Neuronal stem cell (in vitro differentiated cells): ENCODE measurements around the gene DEK.
"Not testable (repeated sequence)": the region's sequence is repeated elsewhere in the genome, so short reads cannot be mapped to it uniquely, and the experiment has no call there.

ENCODE experiments used
- DNase-seq: peaks from one replicate; pipeline ENCODE4 v3.0.0-alpha.2; 2013; ENCODE audit warnings: low spot score
- H2AFZ ChIP-seq: one replicate; pipeline ENCODE4 v1.6.1; 2013; ENCODE audit warnings: mild to moderate bottlenecking, low read length, inconsistent platforms
- H2AK5ac ChIP-seq: 2 replicates; pipeline ENCODE4 v1.6.1; 2013; ENCODE audit warnings: low read depth, mild to moderate bottlenecking, inconsistent platforms, low read length, moderate library complexity, mixed read lengths
- H2BK120ac ChIP-seq: 2 replicates; pipeline ENCODE4 v1.6.1; 2013; ENCODE audit warnings: low read depth, mild to moderate bottlenecking, inconsistent platforms, low read length, moderate library complexity, mixed read lengths
- H2BK12ac ChIP-seq: one replicate; pipeline ENCODE4 v1.6.1; 2013; ENCODE audit warnings: low read length, inconsistent platforms
- H2BK15ac ChIP-seq: 2 replicates; pipeline ENCODE4 v1.6.1; 2013; ENCODE audit warnings: mild to moderate bottlenecking, low read length, inconsistent platforms, mixed read lengths
- H2BK5ac ChIP-seq: one replicate; pipeline ENCODE4 v1.6.1; 2013; ENCODE audit warnings: inconsistent platforms, mild to moderate bottlenecking, low read length, moderate library complexity
- H3K14ac ChIP-seq: one replicate; pipeline ENCODE4 v1.6.1; 2013; ENCODE audit warnings: low read length, inconsistent platforms
- H3K18ac ChIP-seq: 2 replicates; pipeline ENCODE4 v1.6.1; 2013; ENCODE audit warnings: low read length, inconsistent platforms
- H3K23ac ChIP-seq: 2 replicates; pipeline ENCODE4 v1.6.1; 2013; ENCODE audit warnings: low read depth, mild to moderate bottlenecking, mixed read lengths, low read length, inconsistent platforms; ENCODE audit not compliant: poor library complexity
- H3K27ac ChIP-seq: replicated peaks from 3 replicates; pipeline ENCODE4 v1.5.1; 2013; ENCODE audit warnings: low read length, inconsistent platforms
- H3K27me3 ChIP-seq, 3 experiments: 2 replicates each; pipeline ENCODE4 v1.6.1; 2013; ENCODE audit warnings: low read length in 3 of 3, mild to moderate bottlenecking in 2 of 3, inconsistent platforms in 1 of 3, low read depth in 1 of 3, mixed read lengths in 1 of 3, moderate library complexity in 1 of 3; ENCODE audit not compliant: control insufficient read depth in 3 of 3, insufficient read depth in 3 of 3
- H3K36me3 ChIP-seq, 2 donors: replicated peaks in 1 of 2; 2 replicates each; pipeline ENCODE4 v1.6.1; 2013; ENCODE audit warnings: low read length in 2 of 2; ENCODE audit not compliant: control insufficient read depth in 2 of 2, insufficient read depth in 2 of 2
- H3K4ac ChIP-seq: 2 replicates; pipeline ENCODE4 v1.6.1; 2013; ENCODE audit warnings: inconsistent platforms, mild to moderate bottlenecking, low read length, moderate library complexity
- H3K4me1 ChIP-seq, 2 donors: 1 replicate in 1 of 2; 2 replicates in 1 of 2; pipeline ENCODE4 v1.6.1; 2013; ENCODE audit warnings: low read length in 2 of 2, low read depth in 1 of 2; ENCODE audit not compliant: control insufficient read depth in 2 of 2, insufficient read depth in 1 of 2
- H3K4me2 ChIP-seq: one replicate; pipeline ENCODE4 v1.6.1; 2013; ENCODE audit warnings: mild to moderate bottlenecking, low read length, inconsistent platforms; ENCODE audit not compliant: insufficient read depth, poor library complexity, severe bottlenecking
- H3K4me3 ChIP-seq, 2 donors: 2 replicates each; pipeline ENCODE4 v1.5.1; 2013; ENCODE audit warnings: low read length in 2 of 2, mild to moderate bottlenecking in 2 of 2, inconsistent platforms in 1 of 2, moderate library complexity in 1 of 2
- H3K79me1 ChIP-seq: one replicate; pipeline ENCODE4 v1.6.1; 2013; ENCODE audit warnings: low read depth, mild to moderate bottlenecking, inconsistent platforms, low read length, moderate library complexity
- H3K9ac ChIP-seq: one replicate; pipeline ENCODE4 v1.6.1; 2013; ENCODE audit warnings: mild to moderate bottlenecking, low read depth, low read length, inconsistent platforms; ENCODE audit not compliant: poor library complexity
- H3K9me3 ChIP-seq, 2 donors: replicated peaks in 1 of 2; 2 replicates each; pipeline versions ENCODE3 to v1.6.1; 2013; ENCODE audit warnings: low read length in 2 of 2, mild to moderate bottlenecking in 2 of 2, inconsistent platforms in 1 of 2, low read depth in 1 of 2, mixed read lengths in 1 of 2, moderate library complexity in 1 of 2; ENCODE audit not compliant: control insufficient read depth in 2 of 2, insufficient read depth in 1 of 2
- H4K8ac ChIP-seq: one replicate; pipeline ENCODE4 v1.6.1; 2013; ENCODE audit warnings: low read depth, mild to moderate bottlenecking, inconsistent platforms, low read length, moderate library complexity
- H4K91ac ChIP-seq: one replicate; pipeline ENCODE4 v1.6.1; 2013; ENCODE audit warnings: low read length, low read depth, mild to moderate bottlenecking, inconsistent platforms; ENCODE audit not compliant: poor library complexity
- WGBS, 2 donors: extraction: QIAGEN DNeasy Blood & Tissue Kit; methylation state at CpG; one replicate each; pipeline ENCODE4 v1.1.7; 2013; ENCODE audit warnings: missing lambda C conversion rate in 2 of 2, mixed read lengths in 1 of 2; ENCODE audit not compliant: insufficient read length in 2 of 2, insufficient replicate concordance in 1 of 2; ENCODE audit errors: extremely low coverage in 2 of 2; 5-methylcytosine and 5-hydroxymethylcytosine counted together

DEK gene

GRCh38 chr6:18208778-18209177 is 55.6 kb downstream of the DEK start:
- H2AK5ac ChIP-seq, H3K9ac ChIP-seq, H3K79me1 ChIP-seq, H3K23ac ChIP-seq, H3K18ac ChIP-seq, H3K4me3 ChIP-seq, H3K4me2 ChIP-seq, H3K4ac ChIP-seq, DNase-seq, H3K27ac ChIP-seq, H2BK5ac ChIP-seq, H3K36me3 ChIP-seq, H3K27me3 ChIP-seq, H3K9me3 ChIP-seq, H2BK120ac ChIP-seq, H3K14ac ChIP-seq, H2BK12ac ChIP-seq, H2AFZ ChIP-seq, H2BK15ac ChIP-seq, H4K91ac ChIP-seq, H3K4me1 ChIP-seq, H4K8ac ChIP-seq: not testable (repeated sequence)
- WGBS, 2 donors: no CpG with 5 or more reads among the region's 9 CpGs

- Histone ChIP-seq H3K79me1 (no peaks in the 10 kb centered on the region), H3K36me3 (peaks cover 2 to 10% of the 10 kb centered on the region in 2 donors), H2AK5ac (no peak overlapping the region), H3K27me3 (no peaks in the 10 kb centered on the region), H2BK120ac (no peak overlapping the region), H2BK15ac (no peak overlapping the region), H3K4me2 (no peak overlapping the region), H3K18ac (no peak overlapping the region), H4K8ac (no peak overlapping the region), H2BK5ac (no peak overlapping the region), H3K4me3 (no peak overlapping the region), H3K23ac (no peak overlapping the region), H2AFZ (no peak overlapping the region), H3K9ac (no peak overlapping the region), H3K14ac (no peak overlapping the region), H2BK12ac (no peak overlapping the region), H4K91ac (no peak overlapping the region), H3K4ac (no peak overlapping the region), H3K27ac (no peak overlapping the region), H3K9me3 (no peaks in the 10 kb centered on the region), H3K4me1 (peaks cover 0 to 4% of the 10 kb centered on the region in 2 donors)
- no CpG with 5 or more reads among the region's 2 CpGs for WGBS, 2 donors
- no peak for DNase-seq
Measured at GRCh38 chr6:18207949-18208348, 56.4 kb downstream of the DEK start.

DNA sequence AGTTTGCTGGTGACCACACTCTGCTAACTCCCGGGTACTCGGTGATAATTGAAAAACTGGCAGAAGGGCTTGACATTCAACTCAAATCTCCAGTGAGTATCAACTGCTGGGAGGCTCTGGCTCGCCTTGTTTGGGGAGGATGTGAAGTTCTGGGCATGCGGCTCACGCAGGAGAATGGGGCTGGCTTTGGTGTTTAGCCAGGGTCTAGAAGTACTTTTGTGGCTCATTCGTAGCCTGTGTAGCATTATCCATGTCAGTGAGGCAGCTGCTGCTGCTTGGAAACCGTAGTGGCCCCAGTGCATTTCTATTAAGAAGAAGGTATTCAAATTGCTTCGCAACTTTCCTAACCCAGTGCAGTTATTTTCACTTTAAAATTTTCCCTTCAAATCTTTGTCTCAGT is 56.9 kb downstream of the DEK start:
- no peaks in the 10 kb centered on the region for H3K9me3 ChIP-seq
- no peaks in the 10 kb centered on the region for H3K79me1 ChIP-seq
- no peak overlapping the region for H2AK5ac ChIP-seq
- H3K4me3 ChIP-seq: no peak overlapping the region
- no peaks in the 10 kb centered on the region for H3K27me3 ChIP-seq
- no peak overlapping the region for H3K4ac ChIP-seq
- H3K27ac ChIP-seq: no peak overlapping the region
- no peak overlapping the region for H3K23ac ChIP-seq
- no peak overlapping the region for H4K91ac ChIP-seq
- no CpG with 5 or more reads among the region's 8 CpGs for WGBS, 2 donors
- no peak overlapping the region for H3K4me2 ChIP-seq
- no peak overlapping the region for H4K8ac ChIP-seq
- H3K4me1 ChIP-seq: peaks cover 0 to 4% of the 10 kb centered on the region in 2 donors
- no peak overlapping the region for H2AFZ ChIP-seq
- H2BK5ac ChIP-seq: no peak overlapping the region
- H3K36me3 ChIP-seq: peaks cover 2 to 10% of the 10 kb centered on the region in 2 donors
- H3K14ac ChIP-seq: no peak overlapping the region
- H3K18ac ChIP-seq: no peak overlapping the region
- no peak for DNase-seq
- H2BK12ac ChIP-seq: no peak overlapping the region
- H2BK15ac ChIP-seq: no peak overlapping the region
- no peak overlapping the region for H2BK120ac ChIP-seq
- no peak overlapping the region for H3K9ac ChIP-seq

GRCh38 chr6:18206591-18206990 is 57.7 kb downstream of the DEK start:
- Histone ChIP-seq H4K8ac (no peak overlapping the region), H3K9ac (no peak overlapping the region), H3K4me2 (no peak overlapping the region), H3K27ac (no peak overlapping the region), H3K27me3 (no peaks in the 10 kb centered on the region), H4K91ac (no peak overlapping the region), H3K4me1 (peaks cover 0 to 4% of the 10 kb centered on the region in 2 donors), H2AFZ (no peak overlapping the region), H3K9me3 (no peaks in the 10 kb centered on the region), H3K79me1 (no peaks in the 10 kb centered on the region), H3K4ac (no peak overlapping the region), H2BK5ac (no peak overlapping the region), H3K4me3 (no peak overlapping the region), H3K14ac (no peak overlapping the region), H3K23ac (no peak overlapping the region), H3K36me3 (peaks cover 2 to 15% of the 10 kb centered on the region in 2 donors), H2AK5ac (no peak overlapping the region), H3K18ac (no peak overlapping the region), H2BK12ac (no peak overlapping the region), H2BK120ac (no peak overlapping the region), H2BK15ac (no peak overlapping the region)
- no peak for DNase-seq
- WGBS, 2 donors: no CpG with 5 or more reads among the region's 6 CpGs
